Measurements from ENCODE around the gene NR2C2.
A peak's percentile ranks its signal among the peaks of the same experiment; 100 is the strongest.

Gene NR2C2

DNA sequence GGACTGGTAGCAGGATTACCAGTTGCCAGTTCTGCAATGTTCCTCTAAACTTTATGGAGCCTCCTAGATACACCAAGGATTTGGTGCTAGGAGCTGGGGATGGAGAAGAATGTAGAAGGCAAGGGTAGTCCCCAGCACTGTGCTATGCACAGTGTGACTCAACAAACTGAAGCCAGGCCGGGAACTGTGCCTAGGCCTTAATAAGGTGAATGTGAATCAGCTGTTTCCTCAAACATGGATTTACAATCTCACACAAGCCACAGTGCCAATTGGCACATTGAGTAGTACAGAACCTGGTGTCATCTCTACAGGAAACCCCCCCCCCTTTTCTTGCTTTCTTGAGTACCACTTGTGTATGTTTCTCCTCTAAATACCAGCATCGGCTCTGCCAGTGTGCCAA is 85.3 kb downstream of the NR2C2 start:
- DNase-seq, result no peak

DNA sequence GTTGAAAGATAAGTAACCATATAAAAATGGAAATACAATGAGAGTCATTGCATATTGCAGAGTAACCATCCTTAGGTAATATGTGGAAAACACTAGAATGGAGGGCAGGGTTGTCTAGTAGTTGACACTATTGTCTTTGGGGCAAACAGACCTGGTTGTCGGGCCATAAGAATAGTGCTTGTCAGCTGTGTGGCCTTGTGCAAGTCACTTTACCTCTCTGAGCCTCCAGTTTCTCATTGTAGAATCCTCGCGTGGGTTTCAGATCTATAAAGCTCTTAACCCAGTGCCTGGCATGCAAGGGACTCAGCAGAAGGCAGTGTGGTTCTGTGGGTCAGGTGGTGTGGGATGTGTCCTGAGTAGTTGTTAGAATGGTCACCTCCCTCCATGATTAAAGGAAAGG is 85.7 kb downstream of the NR2C2 start:
- DNase-seq, result no peak

DNA sequence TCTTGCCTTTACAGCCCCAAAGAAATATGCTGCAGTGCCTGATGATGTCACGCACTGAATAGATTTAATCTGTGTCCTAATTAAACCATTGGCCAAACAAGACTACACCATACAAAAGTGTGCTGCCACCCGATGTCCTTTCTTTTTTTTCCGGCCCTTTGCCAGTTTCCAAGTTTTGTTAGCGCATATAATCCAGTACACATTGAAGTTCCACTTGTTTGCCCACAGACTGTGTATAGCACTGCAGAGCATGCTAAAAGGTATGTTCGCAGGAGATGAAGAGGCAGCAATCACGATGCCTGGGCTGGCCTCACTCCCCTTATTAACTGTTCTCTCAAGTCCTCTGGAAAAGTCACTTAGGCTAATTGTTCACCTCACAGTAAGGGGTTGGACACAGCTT is 90.9 kb downstream of the NR2C2 start:
- no peak for DNase-seq

GRCh38 chr3:15040844-15041243 is 93.5 kb downstream of the NR2C2 start:
- DNase-seq, result no peak

- DNase-seq, result no peak
Measured at GRCh38 chr3:15041950-15042349, 94.6 kb downstream of the NR2C2 start.

- no peak for DNase-seq
Measured at GRCh38 chr3:15042936-15043335, 95.6 kb downstream of the NR2C2 start.

DNA sequence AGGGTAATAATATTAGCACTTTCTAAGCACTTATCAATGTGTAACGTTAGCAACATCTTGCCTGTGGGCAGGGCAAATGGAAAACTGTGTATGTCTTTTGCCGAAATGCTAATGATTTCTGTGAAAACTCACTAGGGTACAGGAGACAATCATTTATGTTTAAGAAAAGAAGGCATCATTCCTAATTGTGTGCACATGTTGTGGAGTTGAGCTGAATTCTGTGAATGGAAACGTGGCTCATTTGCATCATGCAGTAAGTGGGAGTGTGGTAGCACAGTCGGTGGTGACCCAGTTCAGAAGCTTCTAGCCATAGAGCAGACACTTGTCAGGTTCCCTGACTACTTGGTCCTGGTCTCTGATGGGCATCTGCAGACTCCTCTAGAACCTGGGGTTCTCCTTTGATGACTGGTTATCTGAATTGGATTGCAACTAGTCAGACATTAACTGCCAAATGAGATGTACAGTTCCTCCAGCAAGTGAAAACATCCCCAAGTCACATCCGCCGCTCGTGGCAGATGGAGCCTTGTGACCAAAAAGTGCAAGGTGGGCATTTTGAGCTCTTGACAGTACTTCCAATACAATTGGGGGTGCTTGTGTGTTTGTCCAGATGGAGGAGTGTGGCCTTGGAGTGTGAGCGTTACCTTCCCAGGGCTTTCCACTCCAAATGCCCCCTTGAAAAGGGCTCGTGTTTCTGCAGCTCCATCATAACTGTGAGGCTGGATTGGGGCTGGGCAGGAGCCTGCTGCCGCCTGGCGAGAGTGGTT is 96.2 kb downstream of the NR2C2 start:
- DNase-seq, result no peak

DNA sequence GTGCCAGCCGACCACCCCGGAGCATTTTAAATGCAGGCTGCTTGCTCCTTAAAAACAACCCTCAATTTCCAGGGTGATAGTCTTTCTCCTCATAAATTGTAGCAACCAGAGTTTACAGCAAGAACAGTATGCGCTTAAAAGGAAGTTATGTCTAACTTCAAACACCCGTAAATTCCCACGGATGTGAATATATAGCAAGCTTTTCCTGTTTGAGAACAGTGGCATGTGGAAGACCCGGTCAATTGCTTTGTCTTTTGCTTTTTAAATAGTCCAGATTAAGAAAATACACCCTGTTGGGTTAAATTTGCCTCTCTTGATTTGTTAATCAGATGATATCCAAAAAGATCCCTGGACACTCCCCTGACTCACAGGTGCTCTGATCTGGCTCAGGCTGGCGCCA is 96.9 kb downstream of the NR2C2 start:
- DNase-seq, result no peak

GRCh38 chr3:15045667-15046066 is 98.3 kb downstream of the NR2C2 start:
- DNase-seq, result no peak

- DNase-seq, result no peak
Measured at GRCh38 chr3:15049584-15049983, 102.2 kb downstream of the NR2C2 start.

DNA sequence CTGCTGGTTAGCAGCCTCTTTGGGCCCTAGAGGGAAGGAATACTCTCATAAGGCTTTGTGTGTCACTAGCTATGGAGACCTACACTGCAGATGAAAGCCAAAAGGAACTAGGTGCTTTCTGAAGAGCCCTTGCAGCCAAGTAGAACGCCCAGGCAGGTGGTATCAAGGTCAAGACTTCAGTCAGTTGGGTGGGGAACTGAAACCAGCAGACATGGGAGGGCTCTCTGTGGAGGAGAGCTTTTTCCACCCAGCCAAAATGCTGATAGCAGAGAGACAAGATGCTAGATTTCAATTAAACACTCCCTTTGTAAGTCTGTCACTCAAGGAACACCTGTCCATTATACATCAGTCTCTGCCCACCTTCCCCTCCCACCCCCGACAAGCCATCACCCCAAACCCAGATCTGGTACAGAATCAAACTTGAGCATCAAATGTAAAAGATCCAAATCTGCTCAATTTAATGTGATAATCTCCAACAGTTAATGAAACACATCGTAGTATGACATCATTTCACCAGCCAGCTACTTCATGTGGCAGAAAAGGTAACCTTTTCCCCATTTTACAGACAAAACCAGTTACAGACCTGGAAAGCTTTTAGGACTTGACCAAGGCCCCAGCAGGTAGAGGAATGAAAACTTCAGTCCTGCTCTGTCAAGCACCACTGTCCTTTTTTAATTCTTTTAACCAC is 103.2 kb downstream of the NR2C2 start:
- DNase-seq, result no peak

DNA sequence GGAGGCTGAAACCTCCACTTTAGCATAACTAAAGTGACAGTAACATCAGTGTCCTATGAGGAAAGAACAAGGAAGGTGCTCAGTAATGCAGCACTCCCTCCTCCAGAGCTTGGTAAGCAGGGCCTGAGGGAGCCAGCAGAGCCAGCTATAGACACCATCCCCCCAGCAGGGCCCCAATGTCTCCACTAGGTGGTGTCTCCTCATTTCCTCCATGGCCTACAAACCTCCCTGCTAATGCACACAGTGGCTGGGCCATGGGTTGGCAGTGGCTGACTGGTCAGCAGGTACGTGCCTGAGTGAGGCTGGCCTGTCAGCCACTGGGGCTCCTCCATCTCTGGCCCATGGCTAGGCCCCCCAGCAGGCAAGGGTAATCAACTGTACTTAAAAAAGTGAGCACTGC is 104.1 kb downstream of the NR2C2 start:
- DNase-seq, result peak; percentile 1

DNA sequence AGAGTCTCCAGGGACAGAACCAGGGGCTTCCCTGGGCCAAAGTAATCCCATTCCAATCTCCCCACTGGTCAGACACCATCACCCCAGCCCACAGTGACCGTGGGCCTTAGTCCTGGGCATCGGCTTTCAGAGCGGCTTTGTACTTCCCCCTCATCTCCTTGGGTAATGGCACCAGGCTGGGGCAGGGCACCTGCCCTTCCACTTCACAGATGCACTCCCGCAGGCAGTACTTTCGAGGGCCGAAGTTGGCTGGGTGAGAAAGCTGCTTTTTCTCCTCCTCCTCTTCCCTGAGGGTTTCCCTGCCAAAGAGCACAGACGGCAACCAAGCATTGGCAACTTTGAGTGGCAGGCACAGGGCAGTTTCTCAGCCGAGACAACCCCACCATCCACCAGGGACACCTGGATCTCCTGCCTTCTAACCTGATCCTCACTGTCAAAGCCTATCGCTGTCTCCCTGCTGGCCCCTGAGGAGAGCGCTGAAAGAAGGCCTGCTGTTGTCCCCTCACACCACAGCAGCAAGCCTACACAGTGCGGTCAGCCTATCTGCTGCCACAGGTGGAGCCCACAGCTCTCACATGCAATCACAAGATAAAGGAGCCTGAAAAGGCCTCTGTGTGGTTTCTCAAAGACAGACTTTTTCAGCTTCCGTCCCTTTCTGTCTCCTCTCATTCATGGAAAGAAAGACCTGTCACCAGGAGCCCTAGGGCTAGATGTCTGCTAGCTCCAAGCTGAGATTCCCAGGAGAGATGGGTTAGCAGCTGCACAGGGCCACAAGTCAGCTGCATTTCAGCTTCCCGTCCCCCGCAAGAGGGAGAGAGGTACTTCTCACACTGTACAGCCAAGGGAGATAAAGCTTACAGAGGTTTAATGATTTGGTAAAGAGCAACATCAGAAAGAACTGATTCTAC is 105.2 kb downstream of the NR2C2 start:
- no peak for DNase-seq

DNA sequence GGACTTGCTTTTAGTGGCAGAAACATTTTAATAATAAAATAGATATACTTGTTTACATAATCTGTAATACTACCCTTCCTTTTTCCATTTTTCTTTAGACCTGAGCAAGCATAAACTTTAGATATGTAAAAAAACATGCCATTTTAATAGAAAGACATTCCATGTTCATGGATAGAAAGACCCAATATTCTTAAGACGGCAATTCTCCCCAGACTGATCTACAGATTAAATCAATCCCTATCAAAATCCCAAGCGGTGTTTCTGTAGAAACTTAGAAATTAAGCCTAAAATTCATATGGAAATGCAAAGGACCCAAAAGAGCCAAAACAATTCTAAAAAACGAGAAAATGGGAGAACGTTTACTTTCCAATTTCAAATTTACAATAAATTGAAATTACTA is 106.2 kb downstream of the NR2C2 start:
- DNase-seq, result no peak

- peak; percentile 6 for DNase-seq
Measured at GRCh38 chr3:15055019-15055557, 107.7 kb downstream of the NR2C2 start.

DNA sequence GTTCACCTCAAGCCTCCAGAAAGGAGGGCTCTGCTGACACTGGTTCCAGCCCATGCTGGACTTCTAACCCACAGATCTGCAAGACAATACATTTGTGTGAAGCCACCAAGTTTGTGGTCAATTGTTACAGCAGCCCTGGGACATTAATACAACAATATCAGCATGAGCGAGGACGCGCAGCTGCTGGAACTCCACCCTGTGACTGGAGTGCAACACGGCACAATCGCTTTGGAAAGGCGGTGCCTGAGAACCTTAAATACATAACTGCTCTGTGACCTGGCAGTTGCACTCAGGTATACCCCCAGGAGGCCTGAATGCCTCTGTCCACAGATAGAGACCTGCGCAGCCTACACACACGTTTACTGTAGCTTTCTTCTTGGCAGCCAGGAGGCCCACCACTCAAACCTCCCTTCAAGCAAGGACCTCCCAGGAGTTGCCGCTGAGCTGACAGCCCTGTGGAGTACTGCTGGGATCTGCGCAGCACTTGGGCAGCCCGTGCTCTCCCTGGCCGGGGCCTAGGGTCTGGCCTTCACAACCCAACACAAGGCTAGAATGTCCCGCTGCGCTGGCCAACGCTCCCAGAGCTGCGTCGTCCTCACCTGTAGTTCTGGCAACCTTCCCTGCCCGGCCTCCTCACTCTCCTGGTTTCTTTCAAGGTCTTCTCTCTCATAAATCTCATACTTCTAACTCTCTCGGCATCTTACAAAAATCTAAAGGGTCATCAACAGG is 109.5 kb downstream of the NR2C2 start:
- DNase-seq, result no peak

GRCh38 chr3:15060029-15060428 is 112.6 kb downstream of the NR2C2 start:
- DNase-seq, result no peak

DNA sequence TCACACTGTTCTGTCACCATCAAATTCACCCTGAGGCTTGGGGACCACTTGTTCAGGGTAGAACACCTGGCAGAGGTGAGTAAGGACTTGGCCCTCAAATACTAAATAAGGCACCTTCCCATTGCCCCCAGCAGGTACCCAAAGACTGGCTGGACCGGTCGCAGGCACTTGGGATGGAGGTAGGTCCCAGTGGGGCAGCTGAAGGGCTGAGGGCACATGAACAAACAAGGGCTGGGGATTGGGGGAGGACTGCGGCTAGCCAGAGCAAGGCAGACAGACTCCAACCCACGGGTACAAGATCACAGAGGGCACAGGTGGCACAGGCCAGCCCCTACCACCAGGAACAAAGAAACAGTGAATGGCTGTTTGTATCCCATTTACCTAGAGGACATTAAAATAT is 115.9 kb downstream of the NR2C2 start:
- no peak for DNase-seq

DNA sequence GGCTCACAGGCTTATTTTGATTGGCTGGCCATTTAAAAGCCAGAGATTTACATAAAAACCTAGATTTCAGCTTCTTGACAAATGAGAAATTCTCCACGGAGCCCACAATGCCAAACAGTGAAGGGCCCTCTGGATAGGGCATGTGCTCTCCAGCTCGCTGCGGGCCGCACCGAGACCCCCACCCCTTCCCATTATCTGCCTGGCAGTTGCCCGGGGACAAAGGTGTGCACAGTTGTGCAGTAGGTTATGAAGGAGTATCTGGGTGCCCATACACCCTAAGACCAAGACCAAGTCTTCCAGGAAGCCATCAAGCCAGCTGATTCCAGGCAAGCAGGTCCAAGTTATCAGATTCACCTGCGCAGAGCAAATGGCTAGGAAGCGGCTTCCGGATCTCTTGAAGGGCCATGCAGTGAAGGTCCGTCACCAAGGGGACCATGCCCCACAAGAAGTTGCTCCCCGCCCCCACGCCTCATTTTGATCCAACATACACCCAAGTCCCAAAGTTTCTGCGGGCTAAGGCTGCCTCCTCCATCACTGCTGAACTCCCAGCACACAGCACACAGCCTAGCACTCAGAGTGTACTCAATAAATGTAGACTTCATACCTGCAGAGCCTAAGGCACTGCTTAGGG is 116.4 kb downstream of the NR2C2 start:
- DNase-seq, result no peak

GRCh38 chr3:15064299-15064834 is 117.0 kb downstream of the NR2C2 start:
- DNase-seq, result peak; percentile 12

DNA sequence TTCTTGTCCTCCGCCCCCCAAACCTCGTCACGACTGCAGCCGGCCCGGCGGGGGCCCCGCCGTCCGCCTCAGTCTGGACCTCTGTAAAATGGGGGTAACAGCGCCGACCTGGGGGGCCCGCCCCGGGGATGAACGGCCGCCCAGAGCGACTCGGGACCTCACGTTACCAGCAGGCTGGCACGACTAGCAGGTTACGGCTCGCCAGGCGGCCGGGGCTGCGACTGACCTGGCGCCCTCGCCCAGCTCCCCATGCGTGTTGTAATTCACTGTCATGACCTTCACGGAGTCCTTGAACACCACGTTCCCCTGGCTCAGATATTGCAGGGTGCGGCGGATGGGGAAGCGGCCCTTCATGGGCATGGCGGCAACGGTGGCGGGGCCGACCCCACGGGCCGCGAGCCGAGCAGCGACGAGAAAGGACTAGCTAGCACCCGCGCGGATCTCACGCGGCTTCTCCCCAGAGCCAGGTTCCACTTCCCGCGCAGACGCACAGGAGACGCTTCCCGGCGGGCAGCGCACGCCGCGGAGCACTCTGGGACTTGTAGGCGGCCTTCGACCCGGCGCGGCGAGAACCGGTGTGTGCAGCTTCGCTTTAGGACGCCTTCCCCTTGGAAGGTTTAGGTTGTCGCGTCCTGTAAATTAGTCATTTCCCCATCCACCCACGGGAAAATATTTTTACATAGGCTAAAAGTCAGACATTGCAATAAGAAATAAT is 117.6 kb downstream of the NR2C2 start, which contains the start of gene MRPS25:
TSS of gene MRPS25 (minus strand) at position 481 of the 715 bp plus-strand sequence. CDS start at position 360, 121 bp downstream.
- peak; percentile 87 for DNase-seq

Data from kidney glomerular epithelial cell (primary cell).